Fibroblast of villous mesenchyme (primary cell): Measurements from ENCODE around the gene ZNF668. TPM values are rescaled to one million over a fixed set of nuclear protein-coding genes. Genes with fewer than 3 reads are reported as not detected.
A peak's percentile ranks its signal among the peaks of the same experiment; 100 is the strongest.

Source experiments
- DNase-seq: peaks from one replicate; pipeline ENCODE4 v3.0.0-alpha.2; 2010; ENCODE audit warnings: low read depth
- H3K4me3 ChIP-seq: 2 replicates; pipeline ENCODE4 v1.5.1; 2011; ENCODE audit warnings: low read depth, mild to moderate bottlenecking, low read length
- CTCF ChIP-seq: IDR thresholded peaks from 2 replicates; pipeline ENCODE4 v1.5.1; 2012; ENCODE audit warnings: low read depth, mild to moderate bottlenecking, low read length; ENCODE audit not compliant: insufficient read depth
- total RNA-seq: library from RNA; depleted of rRNA; stranded (reverse); fragments of >200 nt; gene quantifications from 2 replicates; pipeline ENCODE4 v1.2.3, GENCODE V29; 2012

ZNF668 gene
- total RNA-seq, 1 donor = 16.0 TPM

DNA sequence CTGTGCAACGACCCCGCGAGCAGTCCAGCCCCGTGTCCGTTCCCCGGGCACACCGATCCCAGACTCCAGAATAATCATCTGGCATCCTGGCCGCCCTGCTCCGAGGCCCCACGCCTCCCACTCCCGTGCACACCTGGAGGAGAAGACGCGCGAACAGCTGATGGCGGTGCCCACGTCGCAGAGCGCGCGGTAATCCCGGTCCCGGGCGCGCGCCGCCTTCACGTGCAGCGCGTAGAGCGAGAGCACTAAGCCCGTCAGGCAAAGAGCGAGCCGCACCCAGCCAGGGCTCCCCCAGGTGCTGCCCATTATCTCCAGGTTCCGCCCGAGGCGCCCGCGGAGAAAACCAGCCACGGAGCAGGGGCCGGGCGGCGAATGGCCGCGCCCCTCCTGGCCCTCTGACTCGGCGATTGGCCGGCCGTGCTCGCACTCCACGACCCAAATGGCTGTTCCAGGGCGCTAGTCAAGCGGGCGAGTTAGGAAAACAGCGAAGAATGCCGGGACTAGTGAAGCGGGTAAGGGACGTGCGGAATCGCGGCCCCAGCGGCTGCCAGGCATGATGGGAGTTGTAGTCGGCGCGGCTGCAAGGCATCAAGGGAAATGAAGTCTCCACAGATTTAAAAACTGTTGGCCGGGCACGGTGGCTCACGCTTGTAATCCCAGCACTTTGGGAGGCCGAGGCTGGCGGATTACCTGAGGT, 20.5 kb upstream of the ZNF668 start, which contains the start of gene VKORC1:
TSS of gene VKORC1 (minus strand) at position 374 of the 697 bp plus-strand sequence. CDS start at position 306, 68 bp downstream.
- peak within 1 kb of the TSS; percentile 74 for H3K4me3 ChIP-seq
- peak; percentile 98 for DNase-seq
- TF ChIP-seq CTCF = no peak

DNA sequence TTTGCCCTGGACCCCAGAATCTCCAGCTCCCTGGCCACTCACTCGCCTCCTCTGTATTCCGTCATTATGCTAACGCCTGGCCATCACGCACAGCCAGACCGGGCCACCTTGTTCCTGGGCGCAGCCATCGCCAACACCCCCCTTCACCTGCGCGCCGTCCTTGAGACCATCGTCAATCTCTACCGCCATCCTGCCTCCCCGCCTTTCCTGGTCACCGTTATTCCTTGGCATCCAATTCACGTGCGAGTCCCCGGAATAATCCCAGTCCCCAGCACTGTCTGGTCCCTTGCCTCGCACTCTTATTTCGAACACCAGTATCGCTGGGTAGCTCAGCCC, 20.0 kb upstream of the ZNF668 start:
- H3K4me3 ChIP-seq = peak overlapping the region; percentile 74
- TF ChIP-seq CTCF = no peak
- DNase-seq = peak; percentile 21

GRCh38 chr16:31093132-31093703, 19.2 kb upstream of the ZNF668 start:
- H3K4me3 ChIP-seq = peak overlapping the region; percentile 74
- DNase-seq = no peak
- TF ChIP-seq CTCF = no peak

DNA sequence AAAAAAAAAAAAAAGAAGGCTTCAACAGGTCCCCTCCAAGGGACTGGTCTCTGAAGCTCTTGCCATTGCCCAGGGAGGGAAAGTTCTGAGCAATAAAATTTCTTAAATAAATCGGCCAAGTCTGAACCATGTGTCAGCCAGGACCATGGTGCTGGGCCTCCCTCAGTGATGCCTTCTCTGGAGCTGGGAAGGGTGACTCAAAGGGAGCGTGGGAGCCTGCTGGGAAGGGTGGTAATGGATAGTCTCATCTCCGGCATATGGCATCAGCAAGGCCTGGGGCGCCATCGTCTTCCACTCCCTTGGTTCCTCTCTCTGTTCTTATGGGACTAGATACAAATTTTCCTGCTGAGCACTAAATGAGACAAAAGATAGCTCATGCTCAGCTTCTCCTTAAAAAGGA, 18.3 kb upstream of the ZNF668 start:
- TF ChIP-seq CTCF = no peak
- peak; percentile 33 for DNase-seq
- H3K4me3 ChIP-seq = no peak overlapping the region

DNA sequence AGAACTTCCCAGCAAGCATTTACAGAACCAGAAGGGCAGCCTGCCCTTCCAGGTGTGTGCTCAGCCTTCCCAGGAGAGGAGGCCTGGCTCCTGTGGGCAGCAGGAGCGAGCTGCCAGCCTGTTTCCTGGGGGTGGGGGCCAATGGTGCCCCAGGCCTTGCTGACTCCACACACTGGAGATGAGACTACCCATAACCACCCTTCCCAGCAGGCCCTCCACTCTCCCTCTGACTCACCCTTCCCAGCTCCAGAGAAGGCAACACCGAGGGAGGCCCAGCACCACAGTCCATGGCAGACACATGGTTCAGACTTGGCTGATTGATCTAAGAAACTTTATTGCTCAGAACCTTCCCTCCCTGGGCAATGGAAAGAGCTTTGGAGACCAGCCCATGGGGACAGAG, 16.5 kb upstream of the ZNF668 start:
- H3K4me3 ChIP-seq = no peak overlapping the region
- no peak for TF ChIP-seq CTCF
- no peak for DNase-seq

DNA sequence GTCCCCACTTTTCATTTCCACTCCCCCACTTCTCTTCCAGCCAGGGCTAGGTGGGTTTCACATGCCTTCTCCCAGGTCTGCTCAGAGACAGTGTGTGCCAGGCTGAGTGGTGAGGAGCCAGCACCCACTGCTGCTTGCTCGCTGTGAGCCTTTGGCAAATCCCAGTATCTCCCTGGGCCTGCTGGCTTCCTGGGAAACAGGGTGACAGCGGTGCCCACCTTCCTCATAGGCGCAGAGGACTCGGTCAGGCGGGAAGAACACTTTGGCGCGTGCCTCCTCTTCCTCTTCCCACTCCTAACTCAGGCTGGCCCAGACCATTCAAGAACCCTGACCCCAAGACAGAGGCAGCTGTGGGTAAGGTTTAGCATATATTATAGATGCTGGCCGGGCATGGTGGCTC, 15.2 kb upstream of the ZNF668 start:
- TF ChIP-seq CTCF = no peak

More for the DNA sequence above, 15.2 kb upstream of the ZNF668 start:
- no peak for DNase-seq
- H3K4me3 ChIP-seq = no peak overlapping the region
